ENCODE data around the gene CFAP73. TPM values are rescaled to one million over a fixed set of nuclear protein-coding genes. Genes with fewer than 3 reads are reported as not detected.
A peak's percentile ranks its signal among the peaks of the same experiment; 100 is the strongest.

The CFAP73 gene
- total RNA-seq, 1 donor, result not detected

DNA sequence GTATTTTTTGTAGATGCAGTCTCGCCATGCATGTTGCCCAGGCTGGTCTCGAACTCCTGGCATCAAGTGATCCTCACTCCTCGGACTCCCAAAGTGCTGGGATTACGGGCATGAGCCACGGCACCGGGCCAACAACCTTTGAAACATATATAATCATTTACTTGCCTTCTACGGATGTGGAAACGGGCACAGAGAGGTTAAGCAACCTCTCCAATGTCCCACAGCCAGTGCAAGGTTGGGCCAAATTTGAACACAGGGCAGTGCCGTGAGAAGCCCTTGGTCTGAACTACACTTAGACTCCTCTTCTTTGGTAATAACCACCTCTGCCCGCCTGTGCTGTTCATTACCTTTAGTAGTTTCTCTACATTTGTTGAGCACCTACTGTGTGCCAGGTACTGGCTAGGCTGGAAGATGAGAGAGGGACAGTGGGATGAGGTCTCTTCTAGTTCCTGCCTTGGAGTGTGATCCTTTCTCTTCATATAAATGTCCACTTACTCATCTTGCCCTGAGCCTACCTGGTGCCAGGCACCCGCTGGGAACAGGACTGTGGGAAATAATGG, 33.6 kb downstream of the CFAP73 start:
- Histone ChIP-seq H3K36me3 (ENCODE audit: insufficient read depth, low read length) (peaks cover 40% of the 10 kb centered on the region), H3K27ac (ENCODE audit: low read depth, low read length) (no peak overlapping the region), H3K79me2 (ENCODE audit: insufficient read depth, low read length) (peaks cover 61% of the 10 kb centered on the region), H3K27me3 (ENCODE audit: insufficient read depth, low read length) (no peaks in the 10 kb centered on the region), H3K4me1 (ENCODE audit: insufficient read depth, low read length) (peaks cover 11% of the 10 kb centered on the region), H3K4me2 (ENCODE audit: insufficient read depth, low read length) (no peak overlapping the region), H3K9me3 (ENCODE audit: low read depth, low read length) (no peaks in the 10 kb centered on the region), H3K4me3 (ENCODE audit: insufficient read depth, low read length) (no peak overlapping the region), H2AFZ (ENCODE audit: low read length) (no peak overlapping the region), H4K20me1 (ENCODE audit: insufficient read depth, low read length) (peaks cover 9% of the 10 kb centered on the region)
- no peak for DNase-seq (ENCODE audit: insufficient read length, low spot score, missing footprints)
- TF ChIP-seq, protein P1, sequence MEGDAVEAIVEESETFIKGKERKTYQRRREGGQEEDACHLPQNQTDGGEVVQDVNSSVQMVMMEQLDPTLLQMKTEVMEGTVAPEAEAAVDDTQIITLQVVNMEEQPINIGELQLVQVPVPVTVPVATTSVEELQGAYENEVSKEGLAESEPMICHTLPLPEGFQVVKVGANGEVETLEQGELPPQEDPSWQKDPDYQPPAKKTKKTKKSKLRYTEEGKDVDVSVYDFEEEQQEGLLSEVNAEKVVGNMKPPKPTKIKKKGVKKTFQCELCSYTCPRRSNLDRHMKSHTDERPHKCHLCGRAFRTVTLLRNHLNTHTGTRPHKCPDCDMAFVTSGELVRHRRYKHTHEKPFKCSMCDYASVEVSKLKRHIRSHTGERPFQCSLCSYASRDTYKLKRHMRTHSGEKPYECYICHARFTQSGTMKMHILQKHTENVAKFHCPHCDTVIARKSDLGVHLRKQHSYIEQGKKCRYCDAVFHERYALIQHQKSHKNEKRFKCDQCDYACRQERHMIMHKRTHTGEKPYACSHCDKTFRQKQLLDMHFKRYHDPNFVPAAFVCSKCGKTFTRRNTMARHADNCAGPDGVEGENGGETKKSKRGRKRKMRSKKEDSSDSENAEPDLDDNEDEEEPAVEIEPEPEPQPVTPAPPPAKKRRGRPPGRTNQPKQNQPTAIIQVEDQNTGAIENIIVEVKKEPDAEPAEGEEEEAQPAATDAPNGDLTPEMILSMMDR (IDR thresholded peaks at IDR 0.05; ENCODE audit: extremely low read depth, low read depth, low read length), result no peak

DNA sequence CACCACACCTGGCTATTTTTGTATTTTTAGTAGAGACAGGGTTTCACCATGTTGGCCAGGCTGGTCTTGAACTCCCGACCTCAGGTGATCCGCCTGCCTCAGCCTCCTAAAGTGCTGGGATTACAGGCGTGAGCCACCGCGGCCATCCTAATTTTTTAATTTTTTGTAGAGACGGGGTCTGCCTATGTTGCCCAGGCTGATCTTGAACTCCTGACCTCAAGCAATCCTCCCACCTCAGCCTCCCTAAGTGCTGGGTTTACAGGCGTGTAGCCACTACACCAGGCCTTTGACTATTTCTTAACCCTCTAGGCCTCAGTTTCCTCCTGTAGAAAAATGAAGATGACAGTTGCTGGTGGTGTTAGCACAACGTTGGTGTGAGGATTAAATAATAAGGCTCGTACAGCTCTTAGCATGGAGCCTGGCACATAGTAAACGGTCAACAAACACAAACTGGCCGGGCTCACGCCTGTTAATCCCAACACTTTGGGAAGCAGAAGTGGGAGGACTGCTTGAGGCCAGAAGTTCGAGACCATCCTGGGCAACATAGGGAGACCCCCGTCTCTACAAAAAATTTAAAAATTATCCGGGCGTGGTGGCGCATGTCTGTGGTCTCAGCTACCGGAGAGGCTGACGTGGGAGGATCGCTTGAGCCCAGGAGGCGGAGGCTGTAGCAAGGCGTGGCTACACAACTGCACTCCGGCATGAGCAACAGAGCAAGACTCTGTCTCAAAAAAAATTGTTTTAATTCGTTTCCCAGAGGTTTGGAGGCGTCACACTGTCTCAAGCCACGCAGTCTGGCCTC, 34.8 kb downstream of the CFAP73 start:
- H3K36me3 ChIP-seq (ENCODE audit: insufficient read depth, low read length), result peaks cover 28% of the 10 kb centered on the region
- H3K9me3 ChIP-seq (ENCODE audit: low read depth, low read length), result no peaks in the 10 kb centered on the region
- H3K27me3 ChIP-seq (ENCODE audit: insufficient read depth, low read length), result no peaks in the 10 kb centered on the region
- DNase-seq (ENCODE audit: insufficient read length, low spot score, missing footprints), result peak; percentile 55
- H4K20me1 ChIP-seq (ENCODE audit: insufficient read depth, low read length), result peaks cover 9% of the 10 kb centered on the region
- peak overlapping the region; percentile 85 for H2AFZ ChIP-seq (ENCODE audit: low read length)
- peak overlapping the region; percentile 98 for H3K4me3 ChIP-seq (ENCODE audit: insufficient read depth, low read length)
- peak overlapping the region; percentile 98 for H3K27ac ChIP-seq (ENCODE audit: low read depth, low read length)
- peaks cover 61% of the 10 kb centered on the region for H3K79me2 ChIP-seq (ENCODE audit: insufficient read depth, low read length)
- H3K4me2 ChIP-seq (ENCODE audit: insufficient read depth, low read length), result peak overlapping the region; percentile 93
- TF ChIP-seq, protein P1 (IDR thresholded peaks at IDR 0.05; ENCODE audit: extremely low read depth, low read depth, low read length), result no peak
- H3K4me1 ChIP-seq (ENCODE audit: insufficient read depth, low read length), result peaks cover 11% of the 10 kb centered on the region

DNA sequence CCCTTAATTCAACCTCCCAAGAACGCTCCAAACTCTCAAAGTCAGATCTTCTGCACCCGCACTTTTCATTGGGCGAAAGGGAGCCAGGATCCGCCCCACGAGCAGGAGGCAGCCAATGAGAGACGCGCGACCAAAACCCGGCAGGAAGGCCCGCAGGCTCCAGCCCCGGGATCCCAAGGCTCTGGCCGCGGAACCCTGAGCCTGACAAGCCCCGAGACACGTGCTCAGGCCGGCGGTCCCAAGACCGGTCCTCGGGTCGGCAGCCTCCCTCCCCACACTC, 35.3 kb downstream of the CFAP73 start:
- TF ChIP-seq, protein P1 (IDR thresholded peaks at IDR 0.05; ENCODE audit: extremely low read depth, low read depth, low read length), result no peak

More for the DNA sequence above, 35.3 kb downstream of the CFAP73 start:
- Histone ChIP-seq H2AFZ (ENCODE audit: low read length) (peak overlapping the region; percentile 85), H3K4me3 (ENCODE audit: insufficient read depth, low read length) (peak overlapping the region; percentile 98), H3K4me1 (ENCODE audit: insufficient read depth, low read length) (peaks cover 11% of the 10 kb centered on the region), H3K79me2 (ENCODE audit: insufficient read depth, low read length) (peaks cover 61% of the 10 kb centered on the region), H3K27ac (ENCODE audit: low read depth, low read length) (peak overlapping the region; percentile 98), H3K27me3 (ENCODE audit: insufficient read depth, low read length) (no peaks in the 10 kb centered on the region), H4K20me1 (ENCODE audit: insufficient read depth, low read length) (peaks cover 9% of the 10 kb centered on the region), H3K9me3 (ENCODE audit: low read depth, low read length) (no peaks in the 10 kb centered on the region), H3K4me2 (ENCODE audit: insufficient read depth, low read length) (peak overlapping the region; percentile 93), H3K36me3 (ENCODE audit: insufficient read depth, low read length) (peaks cover 24% of the 10 kb centered on the region)
- peak; percentile 98 for DNase-seq (ENCODE audit: insufficient read length, low spot score, missing footprints)
